Stimulated activated CD8-positive, alpha-beta memory T cell treated with anti-CD3 and anti-CD28 coated beads, Interleukin-4, amount 100 ng/mL, for 4 hours (primary cell): ENCODE measurements around the gene OSER1.
"Not testable (repeated sequence)": the region's sequence is repeated elsewhere in the genome, so short reads cannot be mapped to it uniquely, and the experiment has no call there.

Experiments used
- DNase-seq, 2 donors: peaks; one replicate each; pipeline ENCODE4 v3.0.0-alpha.2; 2020; ENCODE audit warnings: low read depth in 2 of 2, low spot score in 1 of 2

OSER1 gene

GRCh38 chr20:44204156-44204831 is 6.3 kb downstream of the OSER1 start:
- DNase-seq = no peak

GRCh38 chr20:44203161-44203560 is 7.4 kb downstream of the OSER1 start:
- no peak for DNase-seq

GRCh38 chr20:44200983-44201382 is 9.6 kb downstream of the OSER1 start:
- DNase-seq = no peak

GRCh38 chr20:44200371-44200770 is 10.2 kb downstream of the OSER1 start:
- DNase-seq = no peak

GRCh38 chr20:44199877-44200276 is 10.7 kb downstream of the OSER1 start:
- no peak for DNase-seq

GRCh38 chr20:44198872-44199271 is 11.7 kb downstream of the OSER1 start:
- DNase-seq = no peak

- DNase-seq = no peak
Measured at GRCh38 chr20:44196271-44196670, 14.3 kb downstream of the OSER1 start.

GRCh38 chr20:44195605-44196004 is 15.0 kb downstream of the OSER1 start:
- DNase-seq = no peak

GRCh38 chr20:44193801-44194200 is 16.8 kb downstream of the OSER1 start:
- DNase-seq = no peak

GRCh38 chr20:44191640-44192039 is 18.9 kb downstream of the OSER1 start:
- DNase-seq = not testable (repeated sequence)

- not testable (repeated sequence) for DNase-seq
Measured at GRCh38 chr20:44190197-44190852, 20.2 kb downstream of the OSER1 start.

GRCh38 chr20:44188752-44189151 is 21.8 kb downstream of the OSER1 start:
- DNase-seq = no peak

GRCh38 chr20:44187772-44188709 is 22.5 kb downstream of the OSER1 start:
- DNase-seq = no peak

- no peak for DNase-seq
Measured at GRCh38 chr20:44187054-44187771, 23.4 kb downstream of the OSER1 start, which contains the start of gene JPH2. TSS of gene JPH2 (minus strand) at chr20:44187188. CDS start at chr20:44186705, 483 bp downstream.

- no peak for DNase-seq
Measured at GRCh38 chr20:44186674-44187053, 23.9 kb downstream of the OSER1 start.

GRCh38 chr20:44186201-44186600 is 24.4 kb downstream of the OSER1 start:
- DNase-seq = no peak

GRCh38 chr20:44185574-44185973 is 25.0 kb downstream of the OSER1 start:
- DNase-seq = no peak

- no peak for DNase-seq
Measured at GRCh38 chr20:44183282-44183681, 27.3 kb downstream of the OSER1 start.

- no peak for DNase-seq
Measured at GRCh38 chr20:44182863-44183262, 27.7 kb downstream of the OSER1 start.

GRCh38 chr20:44182135-44182765 is 28.3 kb downstream of the OSER1 start:
- no peak for DNase-seq

- DNase-seq = no peak
Measured at GRCh38 chr20:44181611-44182010, 29.0 kb downstream of the OSER1 start.
